Lower lobe of right lung (tissue), 2 donors: ENCODE measurements around the gene SWT1. TPM values are rescaled to one million over a fixed set of nuclear protein-coding genes. Genes with fewer than 3 reads are reported as not detected.
"Not testable (repeated sequence)": the region's sequence is repeated elsewhere in the genome, so short reads cannot be mapped to it uniquely, and the experiment has no call there.

Experiments
- ATAC-seq, 2 donors: fragments of 200-7000 bp; cut with Tn5 transposase; one replicate each; pipeline ENCODE4 v1.9.1; 2020 to 2022; ENCODE audit warnings: mild to moderate bottlenecking in 2 of 2, moderate library complexity in 2 of 2
- DNase-seq: peaks from one replicate; pipeline ENCODE4 v3.0.0-alpha.2; 2020
- H3K27ac ChIP-seq: fragments of 200-600 bp; one replicate; pipeline ENCODE4 v1.8.0; 2022
- H3K27me3 ChIP-seq: fragments of 200-600 bp; one replicate; pipeline ENCODE4 v1.8.0; 2022; ENCODE audit warnings: low read depth
- H3K36me3 ChIP-seq: fragments of 200-600 bp; one replicate; pipeline ENCODE4 v1.8.0; 2022; ENCODE audit warnings: mild to moderate bottlenecking
- H3K4me1 ChIP-seq: fragments of 200-600 bp; one replicate; pipeline ENCODE4 v1.8.0; 2022
- H3K4me3 ChIP-seq: fragments of 200-600 bp; one replicate; pipeline ENCODE4 v1.8.0; 2022; ENCODE audit warnings: mild to moderate bottlenecking
- H3K9me3 ChIP-seq: fragments of 200-600 bp; one replicate; pipeline ENCODE4 v1.8.0; 2022
- CTCF ChIP-seq: fragments of 200-600 bp; IDR thresholded peaks from one replicate; pipeline ENCODE4 v1.8.0; 2022; ENCODE audit warnings: antibody characterized with exemption, mild to moderate bottlenecking
- intact Hi-C: fragments of 100-400 bp; cut with DNase I; formaldehyde crosslinking; loops from one replicate; pipeline ENCODE4 v1.11.0; 2022
- total RNA-seq: library from RNA; stranded (reverse); fragmentation: NEBNext Ultra II Directional; extraction: Animal tissue kit (Norgen Biotek cat#: 25700); gene quantifications from one replicate; pipeline ENCODE4 v1.2.1, GENCODE V29; 2021
- donor health status: DM: no; HTN: yes; CAD: no; lungs with severe emphysema.

The SWT1 gene
- total RNA-seq, 1 donor from 2014 or later = 7.4 TPM

- no peaks in the 10 kb centered on the region for H3K36me3 ChIP-seq
- no peaks in the 10 kb centered on the region for H3K9me3 ChIP-seq
- H3K4me3 ChIP-seq = no peak overlapping the region
- DNase-seq (no peak), ATAC-seq (peak in 1 of 2 donors; percentile 17)
- intact Hi-C loops = no loop called here
- H3K4me1 ChIP-seq = no peaks in the 10 kb centered on the region
- TF ChIP-seq CTCF = no peak
- H3K27me3 ChIP-seq = no peaks in the 10 kb centered on the region
- no peak overlapping the region for H3K27ac ChIP-seq
These were observed 92.6 kb downstream of the SWT1 start for GRCh38 chr1:185249563-185249962.

GRCh38 chr1:185250063-185250462 is 93.1 kb downstream of the SWT1 start:
- ATAC-seq = no peak
- TF ChIP-seq CTCF = no peak
- DNase-seq = no peak
- no peaks in the 10 kb centered on the region for H3K9me3 ChIP-seq
- intact Hi-C loops = no loop called here
- no peak overlapping the region for H3K27ac ChIP-seq
- no peak overlapping the region for H3K4me3 ChIP-seq
- no peaks in the 10 kb centered on the region for H3K27me3 ChIP-seq
- no peaks in the 10 kb centered on the region for H3K4me1 ChIP-seq
- no peaks in the 10 kb centered on the region for H3K36me3 ChIP-seq

- ATAC-seq, DNase-seq, H3K27me3 ChIP-seq, intact Hi-C loops, H3K9me3 ChIP-seq, H3K4me3 ChIP-seq, H3K4me1 ChIP-seq, H3K27ac ChIP-seq, H3K36me3 ChIP-seq: not testable (repeated sequence)
These were observed 95.0 kb downstream of the SWT1 start for GRCh38 chr1:185251928-185252327.

GRCh38 chr1:185252404-185252803 is 95.4 kb downstream of the SWT1 start:
- H3K4me3 ChIP-seq, H3K9me3 ChIP-seq, H3K36me3 ChIP-seq, H3K27ac ChIP-seq, H3K27me3 ChIP-seq, DNase-seq, intact Hi-C loops, ATAC-seq, H3K4me1 ChIP-seq: not testable (repeated sequence)

GRCh38 chr1:185255595-185255994 is 98.6 kb downstream of the SWT1 start:
- H3K4me3 ChIP-seq, intact Hi-C loops, H3K9me3 ChIP-seq, ATAC-seq, H3K27ac ChIP-seq, H3K27me3 ChIP-seq, DNase-seq, H3K4me1 ChIP-seq, H3K36me3 ChIP-seq: not testable (repeated sequence)

- H3K27ac ChIP-seq, H3K9me3 ChIP-seq, H3K4me1 ChIP-seq, H3K27me3 ChIP-seq, H3K4me3 ChIP-seq, intact Hi-C loops, H3K36me3 ChIP-seq, ATAC-seq, DNase-seq: not testable (repeated sequence)
These were observed 100.4 kb downstream of the SWT1 start for GRCh38 chr1:185257116-185257949.

- Histone ChIP-seq H3K4me3 (no peak overlapping the region), H3K9me3 (no peaks in the 10 kb centered on the region), H3K4me1 (no peaks in the 10 kb centered on the region), H3K27ac (no peak overlapping the region), H3K27me3 (no peaks in the 10 kb centered on the region), H3K36me3 (no peaks in the 10 kb centered on the region)
- DNase-seq (no peak), ATAC-seq (no peak)
- intact Hi-C loops = no loop called here
- no peak for TF ChIP-seq CTCF
These were observed 100.9 kb downstream of the SWT1 start for GRCh38 chr1:185257950-185258208.
